ENCODE data around the gene ANKS1A.

DNA sequence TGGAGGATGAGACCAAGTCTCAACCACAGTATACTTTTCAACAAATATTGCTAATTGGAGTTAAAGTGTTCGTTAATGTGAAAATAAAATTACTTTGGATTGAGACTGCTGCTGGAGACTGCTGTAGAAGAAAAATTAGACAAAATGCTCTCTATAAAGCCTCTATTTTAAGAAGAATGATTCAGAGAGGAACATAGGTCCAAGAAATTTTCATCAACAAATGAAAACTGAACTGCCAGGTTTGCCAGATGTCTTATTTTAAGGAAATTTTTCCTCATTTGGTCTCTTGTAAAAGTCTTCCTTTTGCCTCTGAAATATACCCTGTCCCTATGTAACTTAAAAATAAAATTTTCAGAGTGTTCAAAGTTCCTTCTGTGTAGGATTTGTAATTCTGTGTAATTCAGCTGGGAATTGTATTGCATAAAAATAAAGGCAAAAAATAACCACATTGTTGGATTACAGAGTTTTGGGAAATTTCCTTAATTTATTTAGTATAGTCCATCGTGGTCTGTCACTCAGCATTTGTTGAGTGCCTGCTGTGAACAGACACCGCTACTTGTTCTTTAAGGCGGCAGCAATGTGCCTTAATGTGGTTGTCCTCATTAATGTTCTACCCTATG lies 27.4 kb downstream of the ANKS1A start:
- TF ChIP-seq SUZ12 (IDR thresholded peaks at IDR 0.05; ENCODE audit: extremely low read depth, insufficient read depth, insufficient read length) (no peak), YY1 (IDR thresholded peaks at IDR 0.05; ENCODE audit: insufficient read depth, insufficient read length) (no peak)
